Suprapubic skin (tissue), 4 donors: ENCODE measurements around the gene CXCL14. TPM values are rescaled to one million over a fixed set of nuclear protein-coding genes. Genes with fewer than 3 reads are reported as not detected.

Source experiments
- DNase-seq, 2 donors: peaks; one replicate each; pipeline ENCODE4 v3.0.0-alpha.2; 2019; ENCODE audit warnings: low spot score in 2 of 2
- H3K27ac ChIP-seq: fragments of 200-600 bp; sonication (generic); one replicate; pipeline ENCODE4 v1.5.1; 2019
- H3K27me3 ChIP-seq: fragments of 200-600 bp; sonication (generic); one replicate; pipeline ENCODE4 v1.5.1; 2019
- H3K36me3 ChIP-seq: fragments of 200-600 bp; sonication (generic); one replicate; pipeline ENCODE4 v1.5.1; 2019
- H3K4me1 ChIP-seq: fragments of 200-600 bp; sonication (generic); one replicate; pipeline ENCODE4 v1.5.1; 2019
- H3K4me3 ChIP-seq: fragments of 200-600 bp; sonication (generic); one replicate; pipeline ENCODE4 v1.5.1; 2019; ENCODE audit warnings: mild to moderate bottlenecking
- H3K9me3 ChIP-seq: fragments of 200-600 bp; sonication (generic); one replicate; pipeline ENCODE4 v1.5.1; 2019
- CTCF ChIP-seq, 2 donors: fragments of 200-600 bp in 1 of 2; fragments of 450-650 bp in 1 of 2; sonication (generic) in 1 of 2; IDR thresholded peaks; one replicate each; pipeline ENCODE4 v1.5.1; 2016 to 2019; ENCODE audit warnings: antibody characterized with exemption in 2 of 2, mild to moderate bottlenecking in 1 of 2, moderate library complexity in 1 of 2
- EP300 ChIP-seq: sonication (generic); formaldehyde crosslinking; IDR thresholded peaks from one replicate; pipeline ENCODE4 v1.6.1; 2017; ENCODE audit warnings: antibody characterized with exemption
- POLR2A ChIP-seq, 2 donors: fragments of 450-650 bp; IDR thresholded peaks; one replicate each; pipeline ENCODE4 v1.6.1; 2017; ENCODE audit warnings: antibody characterized with exemption in 2 of 2, mild to moderate bottlenecking in 2 of 2, moderate library complexity in 2 of 2
- POLR2AphosphoS5 ChIP-seq, 3 donors: sonication (generic); formaldehyde crosslinking; IDR thresholded peaks; one replicate each; pipeline ENCODE4 v1.6.1; 2017; ENCODE audit warnings: antibody characterized with exemption in 3 of 3
- WGBS: methylation state at CpG from one replicate; pipeline ENCODE4 v1.1.5; 2018; 5-methylcytosine and 5-hydroxymethylcytosine counted together
- total RNA-seq, 4 donors: library from RNA; depleted of rRNA; stranded (reverse); fragments of >200 nt; gene quantifications; one replicate each; pipeline ENCODE4 v1.1.0, GENCODE V29; 2016

Gene CXCL14
- total RNA-seq, 4 donors from 2014 or later = 247 to 781 (median 334) TPM

- Histone ChIP-seq H3K27me3 (no peaks in the 10 kb centered on the region), H3K9me3 (no peaks in the 10 kb centered on the region), H3K4me1 (peaks cover 63% of the 10 kb centered on the region), H3K36me3 (peaks cover 14% of the 10 kb centered on the region), H3K27ac (no peak overlapping the region), H3K4me3 (no peak overlapping the region)
- no peak for DNase-seq
- TF ChIP-seq POLR2A (IDR thresholded peaks at IDR 0.05) = no peak
- no peak for TF ChIP-seq POLR2AphosphoS5 (IDR thresholded peaks at IDR 0.05)
- TF ChIP-seq EP300 = no peak
- no peak for TF ChIP-seq CTCF (IDR thresholded peaks at IDR 0.05)
- WGBS = 36% methylated on average over 5 of the region's 5 CpGs
Measured at GRCh38 chr5:135568923-135569360, 9.8 kb downstream of the CXCL14 start.

DNA sequence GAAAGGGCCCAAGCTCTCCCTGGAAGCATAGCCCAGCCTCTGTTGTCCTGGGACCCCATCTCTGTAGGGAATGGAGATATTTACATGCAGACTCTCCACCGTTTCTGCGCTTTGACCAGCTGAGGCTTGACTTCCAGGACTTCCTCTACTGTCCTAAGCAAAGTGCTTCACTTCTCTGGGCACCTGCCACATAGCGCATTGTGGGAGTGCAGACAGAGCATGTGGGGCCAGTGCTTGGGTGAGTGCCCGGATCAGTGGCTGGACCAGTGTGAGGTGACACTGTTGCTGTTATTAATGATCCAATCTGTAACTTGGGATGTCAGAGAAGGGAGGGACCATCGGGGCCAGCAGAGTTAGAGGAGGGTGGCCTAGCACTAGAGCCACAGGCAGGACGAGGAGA is 10.5 kb downstream of the CXCL14 start:
- H3K4me1 ChIP-seq = peaks cover 60% of the 10 kb centered on the region
- DNase-seq = no peak
- WGBS = 67% methylated on average over 3 of the region's 6 CpGs
- no peaks in the 10 kb centered on the region for H3K27me3 ChIP-seq
- H3K4me3 ChIP-seq = no peak overlapping the region
- no peaks in the 10 kb centered on the region for H3K9me3 ChIP-seq
- no peak overlapping the region for H3K27ac ChIP-seq
- TF ChIP-seq POLR2AphosphoS5 (IDR thresholded peaks at IDR 0.05) (no peak), POLR2A (IDR thresholded peaks at IDR 0.05) (no peak), EP300 (no peak), CTCF (IDR thresholded peaks at IDR 0.05) (no peak)
- H3K36me3 ChIP-seq = peaks cover 10% of the 10 kb centered on the region

GRCh38 chr5:135567661-135568060 is 11.1 kb downstream of the CXCL14 start:
- WGBS = 77% methylated on average over 4 of the region's 4 CpGs
- H3K36me3 ChIP-seq = peaks cover 6% of the 10 kb centered on the region
- no peak overlapping the region for H3K27ac ChIP-seq
- no peaks in the 10 kb centered on the region for H3K9me3 ChIP-seq
- TF ChIP-seq EP300 (no peak), POLR2A (IDR thresholded peaks at IDR 0.05) (no peak), CTCF (IDR thresholded peaks at IDR 0.05) (no peak), POLR2AphosphoS5 (IDR thresholded peaks at IDR 0.05) (no peak)
- DNase-seq = no peak
- H3K4me1 ChIP-seq = peaks cover 55% of the 10 kb centered on the region
- no peak overlapping the region for H3K4me3 ChIP-seq
- no peaks in the 10 kb centered on the region for H3K27me3 ChIP-seq

DNA sequence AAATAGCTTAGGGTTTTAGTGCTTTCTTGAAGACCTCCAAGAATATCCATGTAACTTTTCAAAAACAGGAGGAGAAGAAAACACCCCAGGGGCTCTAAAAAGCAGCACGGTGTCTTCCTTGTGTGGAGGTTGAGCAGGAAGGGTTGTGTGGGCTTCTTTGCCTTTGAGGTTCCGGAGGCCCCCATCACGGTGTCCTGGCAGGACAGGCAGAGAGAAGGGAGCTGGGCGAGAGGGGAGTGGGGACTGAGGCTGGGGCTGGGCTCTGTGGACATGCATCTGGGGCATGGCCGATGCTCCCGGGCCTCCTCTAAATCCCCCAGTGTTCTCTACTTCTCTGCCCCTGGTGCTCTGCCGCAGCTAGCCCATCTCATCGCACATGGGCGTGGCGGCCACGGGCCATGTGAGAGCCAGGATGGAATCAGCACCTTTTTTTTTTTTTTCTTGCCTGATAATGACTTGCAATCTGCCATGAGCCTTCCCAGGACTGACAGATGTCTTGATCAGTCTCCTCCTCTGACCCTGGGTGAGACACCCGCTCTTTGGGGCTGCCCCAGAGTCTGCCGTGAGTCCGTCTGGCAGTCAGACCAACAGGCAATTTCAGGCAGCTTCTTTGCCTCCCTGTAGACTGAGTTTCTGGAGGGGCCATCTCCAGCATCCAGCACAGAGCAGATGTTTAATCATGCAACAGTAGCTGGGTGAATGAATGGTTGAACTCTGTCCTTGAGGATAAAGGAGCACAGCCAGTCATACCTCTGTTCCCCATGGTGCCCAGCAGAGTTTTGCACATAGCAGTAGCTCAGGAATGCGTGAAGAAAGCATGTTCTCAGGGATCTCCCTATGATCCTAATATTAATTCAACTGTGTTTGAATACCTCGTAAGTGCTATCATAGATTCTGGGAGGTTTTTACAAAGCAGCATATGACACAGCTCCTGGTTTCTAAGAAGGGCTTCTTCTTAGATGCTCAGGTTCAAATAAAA is 12.1 kb downstream of the CXCL14 start:
- H3K9me3 ChIP-seq = no peaks in the 10 kb centered on the region
- DNase-seq = no peak
- 59% methylated on average over 16 of the region's 16 CpGs for WGBS
- no peaks in the 10 kb centered on the region for H3K27me3 ChIP-seq
- no peak overlapping the region for H3K4me3 ChIP-seq
- peaks cover 45% of the 10 kb centered on the region for H3K4me1 ChIP-seq
- H3K27ac ChIP-seq = peak overlapping the region; percentile 3
- TF ChIP-seq CTCF (IDR thresholded peaks at IDR 0.05) = no peak
- TF ChIP-seq POLR2AphosphoS5 (IDR thresholded peaks at IDR 0.05) = no peak
- no peak for TF ChIP-seq POLR2A (IDR thresholded peaks at IDR 0.05)
- TF ChIP-seq EP300 = no peak
- no peaks in the 10 kb centered on the region for H3K36me3 ChIP-seq

GRCh38 chr5:135565725-135566421 is 12.9 kb downstream of the CXCL14 start:
- Histone ChIP-seq H3K9me3 (no peaks in the 10 kb centered on the region), H3K36me3 (no peaks in the 10 kb centered on the region), H3K27me3 (no peaks in the 10 kb centered on the region), H3K27ac (peak overlapping the region; percentile 31), H3K4me3 (no peak overlapping the region), H3K4me1 (peaks cover 45% of the 10 kb centered on the region)
- TF ChIP-seq CTCF (IDR thresholded peaks at IDR 0.05) = peak; percentile 74 to 93
- TF ChIP-seq EP300 = no peak
- WGBS = 39% methylated on average over 16 of the region's 16 CpGs
- DNase-seq = peak; percentile 87 to 92
